Measurements from ENCODE around the gene DMRTB1. TPM values are rescaled to one million over a fixed set of nuclear protein-coding genes. Genes with fewer than 3 reads are reported as not detected.

Gene DMRTB1
- total and polyA plus RNA-seq, 12 donors: not detected

GRCh38 chr1:53470155-53470554 lies 11.0 kb downstream of the DMRTB1 start:
- intact Hi-C loops (cut with DNase I): no loop called here
- DNase-seq: peak; percentile 53 to 75
- ATAC-seq: peak; percentile 72 to 94 (median 82)
- H3K4me3 ChIP-seq: peak overlapping the region in 1 of 10 donors; percentile 21
- H3K36me3 ChIP-seq: no peaks in the 10 kb centered on the region
- no peak overlapping the region for H3K27ac ChIP-seq
- TF ChIP-seq CTCF (IDR thresholded peaks at IDR 0.05): peak; percentile 29 to 75 (median 66)
- 9 to 14% methylated on average over 28 of the region's 28 CpGs for WGBS, 2 donors
- H3K27me3 ChIP-seq: peaks cover 0 to 7% (median 0%) of the 10 kb centered on the region in 7 donors
- H3K4me1 ChIP-seq: peaks cover 0 to 10% (median 0%) of the 10 kb centered on the region in 9 donors
- H3K9me3 ChIP-seq: no peaks in the 10 kb centered on the region

GRCh38 chr1:53470584-53470983 lies 11.4 kb downstream of the DMRTB1 start:
- 73 to 75% methylated on average over 19 of the region's 19 CpGs for WGBS, 2 donors
- peak overlapping the region in 1 of 10 donors; percentile 21 for H3K4me3 ChIP-seq

GRCh38 chr1:53471000-53471399 lies 11.8 kb downstream of the DMRTB1 start:
- no peak for TF ChIP-seq CTCF (IDR thresholded peaks at IDR 0.05)
- no peaks in the 10 kb centered on the region for H3K9me3 ChIP-seq
- peaks cover 0 to 7% (median 3%) of the 10 kb centered on the region in 7 donors for H3K27me3 ChIP-seq
- WGBS, 2 donors: 97% methylated on average over 9 of the region's 9 CpGs
- intact Hi-C loops (cut with DNase I): no loop called here
- peaks cover 0 to 8% (median 0%) of the 10 kb centered on the region in 9 donors for H3K4me1 ChIP-seq
- no peaks in the 10 kb centered on the region for H3K36me3 ChIP-seq
- DNase-seq (no peak), ATAC-seq (no peak)
- H3K27ac ChIP-seq: no peak overlapping the region
- H3K4me3 ChIP-seq: no peak overlapping the region

More at GRCh38 chr1:53470584-53470983, 11.4 kb downstream of the DMRTB1 start:
- no peak overlapping the region for H3K27ac ChIP-seq
- ATAC-seq (peak in 1 of 8 donors; percentile 25), DNase-seq (no peak)
- H3K4me1 ChIP-seq: peaks cover 0 to 8% (median 0%) of the 10 kb centered on the region in 9 donors
- H3K27me3 ChIP-seq: peaks cover 0 to 7% (median 0%) of the 10 kb centered on the region in 7 donors
- no peaks in the 10 kb centered on the region for H3K36me3 ChIP-seq
- intact Hi-C loops (cut with DNase I): no loop called here
- H3K9me3 ChIP-seq: no peaks in the 10 kb centered on the region
- TF ChIP-seq CTCF (IDR thresholded peaks at IDR 0.05): no peak

GRCh38 chr1:53473463-53473862 lies 14.3 kb downstream of the DMRTB1 start:
- no peak for DNase-seq
- Histone ChIP-seq H3K27me3 (peaks cover 0 to 17% (median 6%) of the 10 kb centered on the region in 7 donors), H3K9me3 (no peaks in the 10 kb centered on the region), H3K4me3 (no peak overlapping the region), H3K4me1 (peaks cover 0 to 8% (median 0%) of the 10 kb centered on the region in 9 donors), H3K36me3 (no peaks in the 10 kb centered on the region), H3K27ac (no peak overlapping the region)
- ATAC-seq: no peak
- TF ChIP-seq CTCF (IDR thresholded peaks at IDR 0.05): peak in 1 of 9 donors; percentile 6
- WGBS, 2 donors: 84 to 92% methylated on average over 3 of the region's 3 CpGs
- intact Hi-C loops (cut with DNase I): no loop called here
